K562 (cell line): ENCODE data around the gene CHAC1.

Experiments
- PCBP1 ChIP-seq: fragments of 200-400 bp; formaldehyde crosslinking; IDR thresholded peaks from 2 replicates; pipeline ENCODE4 v1.6.1; 2018; ENCODE audit warnings: mild to moderate bottlenecking, low read depth, low read length; ENCODE audit not compliant: poor library complexity, severe bottlenecking
- POLR2A ChIP-seq: fragments of 450-650 bp; conservative IDR thresholded peaks from 2 replicates; pipeline ENCODE4 v1.6.1; 2016
- TBL1XR1 ChIP-seq, 2 experiments: IDR thresholded peaks; 2 replicates each; pipeline ENCODE4 v1.6.1; 2012; ENCODE audit warnings: improper control_type of control experiment in 2 of 2, low read length in 2 of 2, mild to moderate bottlenecking in 1 of 2
- YY1 ChIP-seq, 3 experiments: IDR thresholded peaks; 2 replicates each; pipeline ENCODE4 v1.6.1; 2011; ENCODE audit warnings: low read length in 2 of 3, mild to moderate bottlenecking in 2 of 3, moderate library complexity in 2 of 3, borderline replicate concordance in 1 of 3, control low read depth in 1 of 3, low read depth in 1 of 3; ENCODE audit not compliant: insufficient read depth in 3 of 3, insufficient replicate concordance in 2 of 3, control insufficient read depth in 1 of 3, insufficient read length in 1 of 3; ENCODE audit errors: extremely low read depth in 1 of 3
- TF ChIP-seq, protein P1 (sequence below), 3 experiments: IDR thresholded peaks in 2 of 3; conservative IDR thresholded peaks in 1 of 3; 2 replicates each; pipeline ENCODE4 v1.5.1; 2011 to 2012; ENCODE audit warnings: low read length in 3 of 3, mild to moderate bottlenecking in 3 of 3, control low read depth in 2 of 3, improper control_type of control experiment in 1 of 3, inconsistent platforms in 1 of 3, low read depth in 1 of 3, mixed read lengths in 1 of 3, moderate library complexity in 1 of 3; ENCODE audit not compliant: insufficient read depth in 2 of 3

DNA sequence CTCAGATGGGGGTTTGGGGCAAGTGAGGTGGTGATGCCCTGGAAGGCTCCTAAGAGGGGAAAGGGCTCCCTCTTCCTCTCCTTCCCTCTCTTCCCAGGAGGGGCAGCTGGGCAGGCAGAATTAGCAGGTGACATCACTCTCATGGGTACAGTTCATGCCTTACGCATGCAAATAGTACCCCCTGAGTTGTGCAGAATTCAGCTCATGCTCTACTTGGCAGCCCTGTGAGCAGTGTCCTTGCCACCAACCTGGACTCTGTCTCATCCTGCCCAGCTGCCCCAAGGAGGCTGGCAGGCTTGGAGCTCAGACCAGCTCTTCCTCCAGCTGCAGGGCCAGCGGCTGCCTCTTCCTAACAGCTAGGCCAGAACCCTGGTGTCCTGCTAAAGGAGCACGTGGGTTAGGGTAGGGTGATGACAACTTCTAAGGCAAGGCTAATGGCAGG lies 3.3 kb downstream of the CHAC1 start:
- no peak for TF ChIP-seq YY1 (IDR thresholded peaks at IDR 0.05; ENCODE audit: borderline replicate concordance in 1 of 3, control insufficient read depth in 1 of 3, extremely low read depth in 1 of 3, insufficient read depth in 3 of 3, insufficient read length in 1 of 3, insufficient replicate concordance in 2 of 3, low read depth in 1 of 3, low read length in 2 of 3)
- no peak for TF ChIP-seq POLR2A
- TF ChIP-seq PCBP1 = no peak
- no peak for TF ChIP-seq TBL1XR1 (IDR thresholded peaks at IDR 0.05; ENCODE audit: low read length in 2 of 2)
- TF ChIP-seq, protein P1, sequence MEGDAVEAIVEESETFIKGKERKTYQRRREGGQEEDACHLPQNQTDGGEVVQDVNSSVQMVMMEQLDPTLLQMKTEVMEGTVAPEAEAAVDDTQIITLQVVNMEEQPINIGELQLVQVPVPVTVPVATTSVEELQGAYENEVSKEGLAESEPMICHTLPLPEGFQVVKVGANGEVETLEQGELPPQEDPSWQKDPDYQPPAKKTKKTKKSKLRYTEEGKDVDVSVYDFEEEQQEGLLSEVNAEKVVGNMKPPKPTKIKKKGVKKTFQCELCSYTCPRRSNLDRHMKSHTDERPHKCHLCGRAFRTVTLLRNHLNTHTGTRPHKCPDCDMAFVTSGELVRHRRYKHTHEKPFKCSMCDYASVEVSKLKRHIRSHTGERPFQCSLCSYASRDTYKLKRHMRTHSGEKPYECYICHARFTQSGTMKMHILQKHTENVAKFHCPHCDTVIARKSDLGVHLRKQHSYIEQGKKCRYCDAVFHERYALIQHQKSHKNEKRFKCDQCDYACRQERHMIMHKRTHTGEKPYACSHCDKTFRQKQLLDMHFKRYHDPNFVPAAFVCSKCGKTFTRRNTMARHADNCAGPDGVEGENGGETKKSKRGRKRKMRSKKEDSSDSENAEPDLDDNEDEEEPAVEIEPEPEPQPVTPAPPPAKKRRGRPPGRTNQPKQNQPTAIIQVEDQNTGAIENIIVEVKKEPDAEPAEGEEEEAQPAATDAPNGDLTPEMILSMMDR (IDR thresholded peaks at IDR 0.05 in 2 of 3, conservative IDR thresholded peaks at IDR 0.05 in 1 of 3; ENCODE audit: insufficient read depth in 2 of 3, low read depth in 1 of 3, low read length in 3 of 3) = no peak
